SK-N-MC (cell line): Measurements from ENCODE around the gene SLAIN2.
"Not testable (repeated sequence)": the region's sequence is repeated elsewhere in the genome, so short reads cannot be mapped to it uniquely, and the experiment has no call there.

Experiments
- DNase-seq: peaks from one replicate; pipeline ENCODE4 v3.0.0-alpha.2; 2011; ENCODE audit warnings: low read depth, low spot score
- H3K27ac ChIP-seq: fragments of 200-600 bp; sonication (generic); 2 replicates; pipeline ENCODE4 v1.5.1; 2016; ENCODE audit warnings: mixed run types
- H3K36me3 ChIP-seq: fragments of 200-600 bp; sonication (generic); 2 replicates; pipeline ENCODE4 v1.6.1; 2017; ENCODE audit warnings: antibody characterized with exemption, low read length, mixed read lengths; ENCODE audit not compliant: insufficient read depth
- H3K4me3 ChIP-seq: fragments of 200-600 bp; sonication (generic); 2 replicates; pipeline ENCODE4 v1.5.1; 2016
- H3K9ac ChIP-seq: fragments of 200-600 bp; sonication (generic); 2 replicates; pipeline ENCODE4 v1.8.0; 2017; ENCODE audit warnings: mixed run types, mixed read lengths; ENCODE audit not compliant: insufficient read length
- H3K9me3 ChIP-seq: fragments of 200-600 bp; sonication (generic); 2 replicates; pipeline ENCODE4 v1.6.1; 2017; ENCODE audit warnings: low read depth, mild to moderate bottlenecking, antibody characterized with exemption, low read length, moderate library complexity, mixed read lengths
- EZH2 ChIP-seq: fragments of 200-600 bp; sonication (generic); IDR thresholded peaks from one replicate; pipeline ENCODE4 v1.6.1; 2017; ENCODE audit warnings: antibody characterized with exemption
- FOXP2 ChIP-seq: optimal IDR thresholded peaks from 2 replicates; pipeline ENCODE3; 2011; ENCODE audit warnings: mild to moderate bottlenecking, moderate library complexity; ENCODE audit not compliant: insufficient read depth; ENCODE audit errors: extremely low read length, control extremely low read depth
- POLR2AphosphoS5 ChIP-seq: IDR thresholded peaks from 2 replicates; pipeline ENCODE4 v1.6.1; 2012; ENCODE audit warnings: mild to moderate bottlenecking, low read depth, low read length, borderline replicate concordance

Gene SLAIN2

DNA sequence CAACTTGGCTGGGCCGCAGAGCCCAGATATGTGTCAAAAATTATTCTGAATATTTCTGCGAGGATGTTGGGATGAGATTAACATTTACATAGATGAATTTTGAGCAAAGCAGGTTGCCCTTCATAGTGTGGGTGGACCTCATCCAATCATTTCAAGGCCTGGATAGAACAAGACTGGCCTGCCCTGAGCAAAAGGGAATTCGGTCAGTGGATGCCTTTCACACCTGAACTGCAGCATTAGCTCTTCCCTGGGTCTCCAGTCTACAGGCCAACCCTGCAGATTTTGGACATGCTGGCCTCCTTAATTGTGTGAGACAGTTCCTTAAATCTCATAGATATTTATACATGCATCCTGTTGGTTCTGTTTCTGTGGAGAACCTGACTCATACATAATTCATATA lies 109.4 kb downstream of the SLAIN2 start:
- Histone ChIP-seq H3K27ac (no peak overlapping the region), H3K36me3 (no peaks in the 10 kb centered on the region), H3K9me3 (no peaks in the 10 kb centered on the region), H3K4me3 (no peak overlapping the region), H3K9ac (no peak overlapping the region)
- no peak for DNase-seq
- TF ChIP-seq POLR2AphosphoS5 (no peak), EZH2 (no peak), FOXP2 (no peak)

DNA sequence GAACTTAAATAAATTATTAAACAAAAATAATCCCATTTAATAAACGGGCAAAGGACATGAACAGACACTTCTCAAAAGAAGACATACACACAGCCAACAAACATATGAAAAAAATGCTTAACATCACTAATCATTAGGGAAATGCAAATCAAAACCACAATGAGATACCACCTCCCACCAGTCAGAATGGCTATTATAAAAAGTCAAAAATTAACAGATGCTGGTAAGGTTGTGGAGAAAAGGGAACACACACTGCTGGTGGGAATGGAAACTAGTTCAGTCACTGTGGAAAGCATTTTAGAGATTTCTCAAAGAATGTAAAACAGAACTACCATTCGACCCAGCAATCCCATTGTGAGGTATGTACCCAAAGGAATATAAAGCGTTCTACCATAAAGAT lies 110.3 kb downstream of the SLAIN2 start:
- H3K27ac ChIP-seq, DNase-seq, H3K4me3 ChIP-seq, H3K9me3 ChIP-seq, H3K36me3 ChIP-seq, H3K9ac ChIP-seq: not testable (repeated sequence)

DNA sequence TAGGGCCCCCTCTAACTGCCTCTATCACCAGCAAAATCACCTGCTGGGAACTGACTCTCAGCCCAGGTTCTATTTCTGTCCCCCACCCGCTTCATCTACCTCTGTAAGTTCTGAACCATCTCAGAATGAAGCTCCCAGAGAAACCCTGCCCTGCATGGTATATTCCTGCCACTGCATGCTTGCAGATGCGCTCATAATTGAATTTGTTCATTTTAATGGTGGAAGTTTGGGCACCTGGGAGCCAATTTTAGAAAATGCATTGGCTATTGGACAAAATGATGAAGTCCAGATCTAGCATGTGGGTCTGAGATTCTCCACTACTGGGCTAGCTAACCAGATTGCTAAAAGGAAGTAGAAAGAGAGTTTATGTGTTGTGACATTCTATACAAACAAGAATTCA lies 113.3 kb downstream of the SLAIN2 start:
- Histone ChIP-seq H3K36me3 (no peaks in the 10 kb centered on the region), H3K9ac (no peak overlapping the region), H3K9me3 (no peaks in the 10 kb centered on the region), H3K27ac (no peak overlapping the region), H3K4me3 (no peak overlapping the region)
- no peak for DNase-seq
- TF ChIP-seq FOXP2 (no peak), POLR2AphosphoS5 (no peak), EZH2 (no peak)

- Histone ChIP-seq H3K9ac (no peak overlapping the region), H3K27ac (no peak overlapping the region), H3K9me3 (no peaks in the 10 kb centered on the region), H3K36me3 (no peaks in the 10 kb centered on the region), H3K4me3 (no peak overlapping the region)
- TF ChIP-seq POLR2AphosphoS5: no peak
- TF ChIP-seq FOXP2: no peak
- TF ChIP-seq EZH2: no peak
- DNase-seq: no peak
Observed at GRCh38 chr4:48461000-48461399, 119.7 kb downstream of the SLAIN2 start.

GRCh38 chr4:48462363-48462762 lies 121.0 kb downstream of the SLAIN2 start:
- peak; percentile 18 for DNase-seq
- Histone ChIP-seq H3K9ac (no peak overlapping the region), H3K27ac (peak overlapping the region; percentile 34; the same call in 1 of the 2 replicates), H3K4me3 (peak overlapping the region; percentile 10; the same call in 1 of the 2 replicates), H3K9me3 (no peaks in the 10 kb centered on the region), H3K36me3 (no peaks in the 10 kb centered on the region)
- TF ChIP-seq FOXP2 (no peak), EZH2 (no peak), POLR2AphosphoS5 (no peak)

DNA sequence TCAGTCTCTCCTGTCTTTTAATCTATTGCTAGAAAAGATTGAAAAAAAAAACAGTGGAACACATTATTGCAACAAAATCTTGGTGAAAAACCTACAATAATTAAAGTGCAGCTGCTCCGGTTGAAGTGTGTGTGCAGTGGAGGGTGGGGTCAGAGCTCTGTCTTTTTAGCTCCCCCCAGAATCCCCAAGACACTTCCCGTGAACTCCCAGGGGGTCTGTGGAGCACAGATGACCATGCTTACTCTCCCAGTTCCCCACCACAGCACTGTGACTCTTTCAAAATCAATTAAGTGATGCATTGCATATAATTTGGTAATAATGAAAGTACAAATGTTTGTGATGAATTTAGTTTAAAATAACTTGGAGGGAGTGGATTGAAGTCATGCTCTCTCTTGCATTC lies 126.1 kb downstream of the SLAIN2 start:
- Histone ChIP-seq H3K9me3 (no peaks in the 10 kb centered on the region), H3K9ac (no peak overlapping the region), H3K27ac (no peak overlapping the region), H3K36me3 (no peaks in the 10 kb centered on the region), H3K4me3 (no peak overlapping the region)
- DNase-seq: no peak
- TF ChIP-seq POLR2AphosphoS5 (no peak), EZH2 (no peak), FOXP2 (no peak)

- DNase-seq: no peak
- Histone ChIP-seq H3K9me3 (no peaks in the 10 kb centered on the region), H3K4me3 (no peak overlapping the region), H3K27ac (no peak overlapping the region), H3K9ac (no peak overlapping the region), H3K36me3 (no peaks in the 10 kb centered on the region)
- no peak for TF ChIP-seq FOXP2
Observed at GRCh38 chr4:48467891-48468290, 126.6 kb downstream of the SLAIN2 start.

GRCh38 chr4:48470137-48470536 lies 128.8 kb downstream of the SLAIN2 start:
- no peak overlapping the region for H3K9ac ChIP-seq
- no peak overlapping the region for H3K27ac ChIP-seq
- H3K4me3 ChIP-seq: no peak overlapping the region
- no peaks in the 10 kb centered on the region for H3K9me3 ChIP-seq
- no peaks in the 10 kb centered on the region for H3K36me3 ChIP-seq
- DNase-seq: no peak
- TF ChIP-seq EZH2 (no peak), POLR2AphosphoS5 (no peak), FOXP2 (no peak)

- H3K9me3 ChIP-seq: no peaks in the 10 kb centered on the region
- no peaks in the 10 kb centered on the region for H3K36me3 ChIP-seq
- no peak overlapping the region for H3K27ac ChIP-seq
- no peak overlapping the region for H3K4me3 ChIP-seq
- DNase-seq: no peak
- no peak for TF ChIP-seq EZH2
- no peak for TF ChIP-seq POLR2AphosphoS5
- no peak for TF ChIP-seq FOXP2
- H3K9ac ChIP-seq: no peak overlapping the region
Observed at GRCh38 chr4:48470570-48470969, 129.2 kb downstream of the SLAIN2 start.

DNA sequence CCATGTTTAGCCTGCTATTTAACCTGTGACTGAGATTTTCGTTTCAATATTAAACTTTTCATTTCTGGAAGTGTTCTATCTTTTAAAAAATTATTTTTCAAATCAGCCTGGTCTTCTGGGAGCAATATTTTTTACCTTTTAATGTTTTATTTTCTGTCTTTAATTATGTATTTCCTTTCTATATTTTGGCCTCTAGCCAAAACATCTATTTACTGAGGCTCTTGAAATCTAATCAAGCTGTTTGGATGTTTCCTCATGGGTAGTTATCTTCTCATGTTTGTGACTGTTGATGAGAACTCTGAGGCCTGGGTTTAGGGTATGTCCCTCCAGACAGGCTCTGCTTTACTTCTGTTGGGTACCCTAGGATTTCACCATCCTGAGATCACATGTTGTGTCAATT lies 131.5 kb downstream of the SLAIN2 start:
- Histone ChIP-seq H3K36me3 (no peaks in the 10 kb centered on the region), H3K4me3 (no peak overlapping the region), H3K27ac (no peak overlapping the region), H3K9me3 (no peaks in the 10 kb centered on the region), H3K9ac (no peak overlapping the region)
- TF ChIP-seq FOXP2 (no peak), EZH2 (no peak), POLR2AphosphoS5 (no peak)
- no peak for DNase-seq
